OCI-LY1 (cell line): ENCODE results near the gene COL4A4.

ENCODE experiments used
- CTCF ChIP-seq: fragments of 200-600 bp; sonication (generic), shearing (Covaris generic); IDR thresholded peaks from 2 replicates; pipeline ENCODE4 v1.5.1; 2017; ENCODE audit warnings: mild to moderate bottlenecking, antibody characterized with exemption, low read length, moderate library complexity, mixed read lengths
- EZH2 ChIP-seq: fragments of 200-600 bp; sonication (generic), shearing (Covaris generic); IDR thresholded peaks from 2 replicates; pipeline ENCODE4 v1.8.0; 2017; ENCODE audit warnings: borderline replicate concordance, mixed run types, mild to moderate bottlenecking, antibody characterized with exemption, low read length, moderate library complexity, mixed read lengths

GRCh38 chr2:227132986-227133385, 31.0 kb downstream of the COL4A4 start:
- TF ChIP-seq CTCF (no peak), EZH2 (no peak)
